ENCODE data around the gene ZBTB17. TPM values are rescaled to one million over a fixed set of nuclear protein-coding genes. Genes with fewer than 3 reads are reported as not detected.

ZBTB17 gene
- total and polyA plus RNA-seq, 9 of the 15 experiments (the other 6 are each of a cell fraction or from before 2014, with no cell fraction given): 1.1 to 53.4 (median 29.6) TPM

DNA sequence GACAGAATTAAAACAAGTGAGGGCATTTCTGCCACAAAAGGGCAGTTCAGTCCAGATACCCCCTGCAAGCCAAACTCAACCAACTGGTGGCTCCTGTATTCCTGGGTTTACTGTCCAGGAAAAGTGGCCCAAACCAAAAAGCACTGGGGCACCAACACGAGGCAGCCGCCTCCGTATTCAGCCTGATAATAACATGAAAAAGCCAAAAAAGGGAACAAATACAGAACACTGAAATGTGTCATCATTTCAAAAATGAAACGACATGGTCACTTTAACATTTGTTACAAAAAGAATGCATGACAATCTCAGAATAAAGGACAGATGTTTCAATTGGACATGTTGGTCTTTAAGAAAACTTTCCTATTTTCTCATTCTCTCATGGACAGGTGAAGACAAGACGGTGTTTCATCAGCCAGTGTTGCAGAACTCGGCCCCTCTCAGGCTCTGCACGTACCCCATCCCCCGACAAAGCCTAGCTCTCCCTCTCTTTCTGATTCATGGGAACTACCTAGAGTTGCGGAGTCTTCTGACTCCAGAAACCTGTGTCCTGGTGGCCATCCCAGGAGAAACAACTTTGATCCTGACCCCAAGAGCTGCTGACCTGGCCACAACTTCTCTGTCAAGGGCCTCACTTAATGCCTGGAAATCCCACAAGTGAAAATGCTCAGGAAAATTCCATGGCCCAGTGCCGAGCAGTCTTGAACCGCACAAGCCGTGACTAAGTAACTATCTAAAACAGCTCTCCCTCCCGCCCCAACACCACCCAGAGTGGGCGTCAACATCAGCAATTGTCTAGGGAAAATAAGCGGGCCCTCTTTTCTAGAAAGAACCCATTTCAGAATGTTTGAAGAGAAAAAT, 27.1 kb downstream of the ZBTB17 start (continued):
- TF ChIP-seq RCOR1 (IDR thresholded peaks at IDR 0.05; ENCODE audit: borderline replicate concordance in 1 of 2, low read depth in 2 of 2, low read length in 2 of 2) (no peak), TEAD1 (CRISPR knock-in tag; IDR thresholded peaks at IDR 0.05) (0 out of 4 replicates have a peak, but pooled peaks of 1 of the 2 experiments have one; percentile 31), SRSF9 (IDR thresholded peaks at IDR 0.05; ENCODE audit: borderline replicate concordance, low read depth, low read length) (no peak), JUND (IDR thresholded peaks at IDR 0.05; ENCODE audit: borderline replicate concordance, low read depth, low read length) (0 out of 2 replicates have a peak, but pooled peaks have one; percentile 2), JUND (tag; IDR thresholded peaks at IDR 0.05; ENCODE audit: borderline replicate concordance, low read depth, low read length) (no peak), BHLHE40 (IDR thresholded peaks at IDR 0.05; ENCODE audit: low read length) (no peak), MAFK (IDR thresholded peaks at IDR 0.05; ENCODE audit: low read length) (peak; percentile 11; the same call in 1 of the 2 replicates), TBP (optimal IDR thresholded peaks at IDR 0.05; ENCODE audit: low read depth, low read length) (no peak), ZNF224 (CRISPR knock-in tag; IDR thresholded peaks at IDR 0.05) (no peak), HOXB6 (CRISPR knock-in tag; IDR thresholded peaks at IDR 0.05; ENCODE audit: borderline replicate concordance) (peak; percentile 21; the same call in 1 of the 2 replicates), ELF4 (CRISPR knock-in tag; IDR thresholded peaks at IDR 0.05) (0 out of 2 replicates have a peak, but pooled peaks have one; percentile 12), ZNF140 (CRISPR knock-in tag; IDR thresholded peaks at IDR 0.05) (no peak), TAF1 (IDR thresholded peaks at IDR 0.05; ENCODE audit: control insufficient read depth, extremely low read depth, insufficient read depth, low read length, severe bottlenecking) (no peak), ZNF445 (CRISPR knock-in tag; IDR thresholded peaks at IDR 0.05; ENCODE audit: low read depth) (no peak), ZNF354B (CRISPR knock-in tag; IDR thresholded peaks at IDR 0.05) (no peak), CCAR2 (IDR thresholded peaks at IDR 0.05; ENCODE audit: low read depth, low read length) (0 out of 2 replicates have a peak, but pooled peaks have one; percentile 32), SRF (CRISPR knock-in tag; IDR thresholded peaks at IDR 0.05) (peak in 1 of 2 experiments; percentile 50; a peak in 1 of 4 replicates), ZNF253 (CRISPR knock-in tag; conservative IDR thresholded peaks at IDR 0.05) (0 out of 2 replicates have a peak, but pooled peaks have one; percentile 8)
- TF ChIP-seq, protein P1, sequence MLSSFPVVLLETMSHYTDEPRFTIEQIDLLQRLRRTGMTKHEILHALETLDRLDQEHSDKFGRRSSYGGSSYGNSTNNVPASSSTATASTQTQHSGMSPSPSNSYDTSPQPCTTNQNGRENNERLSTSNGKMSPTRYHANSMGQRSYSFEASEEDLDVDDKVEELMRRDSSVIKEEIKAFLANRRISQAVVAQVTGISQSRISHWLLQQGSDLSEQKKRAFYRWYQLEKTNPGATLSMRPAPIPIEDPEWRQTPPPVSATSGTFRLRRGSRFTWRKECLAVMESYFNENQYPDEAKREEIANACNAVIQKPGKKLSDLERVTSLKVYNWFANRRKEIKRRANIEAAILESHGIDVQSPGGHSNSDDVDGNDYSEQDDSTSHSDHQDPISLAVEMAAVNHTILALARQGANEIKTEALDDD (IDR thresholded peaks at IDR 0.05): peak; percentile 89
- TF ChIP-seq, protein P2, sequence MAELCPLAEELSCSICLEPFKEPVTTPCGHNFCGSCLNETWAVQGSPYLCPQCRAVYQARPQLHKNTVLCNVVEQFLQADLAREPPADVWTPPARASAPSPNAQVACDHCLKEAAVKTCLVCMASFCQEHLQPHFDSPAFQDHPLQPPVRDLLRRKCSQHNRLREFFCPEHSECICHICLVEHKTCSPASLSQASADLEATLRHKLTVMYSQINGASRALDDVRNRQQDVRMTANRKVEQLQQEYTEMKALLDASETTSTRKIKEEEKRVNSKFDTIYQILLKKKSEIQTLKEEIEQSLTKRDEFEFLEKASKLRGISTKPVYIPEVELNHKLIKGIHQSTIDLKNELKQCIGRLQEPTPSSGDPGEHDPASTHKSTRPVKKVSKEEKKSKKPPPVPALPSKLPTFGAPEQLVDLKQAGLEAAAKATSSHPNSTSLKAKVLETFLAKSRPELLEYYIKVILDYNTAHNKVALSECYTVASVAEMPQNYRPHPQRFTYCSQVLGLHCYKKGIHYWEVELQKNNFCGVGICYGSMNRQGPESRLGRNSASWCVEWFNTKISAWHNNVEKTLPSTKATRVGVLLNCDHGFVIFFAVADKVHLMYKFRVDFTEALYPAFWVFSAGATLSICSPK (IDR thresholded peaks at IDR 0.05; ENCODE audit: borderline replicate concordance): no peak
- TF ChIP-seq, protein P3, sequence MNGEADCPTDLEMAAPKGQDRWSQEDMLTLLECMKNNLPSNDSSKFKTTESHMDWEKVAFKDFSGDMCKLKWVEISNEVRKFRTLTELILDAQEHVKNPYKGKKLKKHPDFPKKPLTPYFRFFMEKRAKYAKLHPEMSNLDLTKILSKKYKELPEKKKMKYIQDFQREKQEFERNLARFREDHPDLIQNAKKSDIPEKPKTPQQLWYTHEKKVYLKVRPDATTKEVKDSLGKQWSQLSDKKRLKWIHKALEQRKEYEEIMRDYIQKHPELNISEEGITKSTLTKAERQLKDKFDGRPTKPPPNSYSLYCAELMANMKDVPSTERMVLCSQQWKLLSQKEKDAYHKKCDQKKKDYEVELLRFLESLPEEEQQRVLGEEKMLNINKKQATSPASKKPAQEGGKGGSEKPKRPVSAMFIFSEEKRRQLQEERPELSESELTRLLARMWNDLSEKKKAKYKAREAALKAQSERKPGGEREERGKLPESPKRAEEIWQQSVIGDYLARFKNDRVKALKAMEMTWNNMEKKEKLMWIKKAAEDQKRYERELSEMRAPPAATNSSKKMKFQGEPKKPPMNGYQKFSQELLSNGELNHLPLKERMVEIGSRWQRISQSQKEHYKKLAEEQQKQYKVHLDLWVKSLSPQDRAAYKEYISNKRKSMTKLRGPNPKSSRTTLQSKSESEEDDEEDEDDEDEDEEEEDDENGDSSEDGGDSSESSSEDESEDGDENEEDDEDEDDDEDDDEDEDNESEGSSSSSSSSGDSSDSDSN (IDR thresholded peaks at IDR 0.05; ENCODE audit: borderline replicate concordance in 1 of 2, low read depth in 2 of 2, low read length in 2 of 2): 0 out of 4 replicates have a peak, but pooled peaks of 1 of the 2 experiments have one; percentile 15

Measured in K562 (cell line).